PC-3 (cell line): ENCODE data around the gene CPSF4.

Experiments
- CTCF ChIP-seq: fragments of 300-600 bp; sonication (generic); conservative IDR thresholded peaks from 2 replicates; pipeline ENCODE4 v1.5.1; 2017; ENCODE audit warnings: antibody characterized with exemption, low read depth, mild to moderate bottlenecking, low read length
- EZH2phosphoT487 ChIP-seq: fragments of 300-600 bp; sonication (generic); IDR thresholded peaks from 2 replicates; pipeline ENCODE4 v1.6.1; 2018; ENCODE audit warnings: mild to moderate bottlenecking, antibody characterized with exemption, low read length, borderline replicate concordance

GRCh38 chr7:99420213-99420612 lies 18.5 kb upstream of the CPSF4 start:
- TF ChIP-seq CTCF, result no peak
- TF ChIP-seq EZH2phosphoT487, result no peak
